K562 (cell line): Measurements from ENCODE around the gene SSBP1. TPM values are rescaled to one million over a fixed set of nuclear protein-coding genes. Genes with fewer than 3 reads are reported as not detected.

Experiments used
- ATAC-seq: fragments of 200-7000 bp; cut with Tn5 transposase; 3 replicates; pipeline ENCODE4 v1.9.1; 2020; ENCODE audit warnings: moderate library complexity
- BruUV-seq: library from RNA; stranded (reverse); fragments of 400-500 nt; replicated peaks from 2 replicates; lab custom pipeline; 2021; lab: Mats Ljungman, UMichigan
- CTCF ChIA-PET: fragments of 300-600 bp; formaldehyde crosslinking; extraction: SDS; loops from one replicate; lab custom pipeline; 2021; ENCODE audit warnings: low intra/inter-chr PET ratio; lab: Yijun Ruan, JAX
- POLR2A ChIA-PET: fragments of 300-600, 350-650 bp; sonication (Branson Sonifier 250); formaldehyde crosslinking; extraction: SDS; loops from one replicate; lab custom pipeline; 2021; ENCODE audit warnings: antibody characterized with exemption, inconsistent platforms; lab: Yijun Ruan, JAX
- DNase-seq, 4 experiments: peaks; one replicate each; pipeline versions ENCODE4 v3.0.0 to v3.0.0-alpha.2; 2011 to 2018; ENCODE audit warnings: low spot score in 3 of 4, mixed read lengths in 3 of 4; ENCODE audit errors: extremely low read depth in 1 of 4
- FAIRE-seq: peaks from 2 replicates; lab custom pipeline; 2011; peaks lifted over from hg19 to GRCh38; lab: Jason Lieb, UNC
- H2AFZ ChIP-seq: 2 replicates; pipeline ENCODE4 v1.6.0; 2011; ENCODE audit warnings: low read depth, low read length, control low read depth, inconsistent platforms
- H3K27ac ChIP-seq: fragments of 200-600 bp; 3 replicates; pipeline ENCODE4 v1.8.0; 2011; ENCODE audit warnings: low read depth, mild to moderate bottlenecking, control low read depth, inconsistent platforms, low read length, moderate library complexity, mixed read lengths; ENCODE audit errors: extremely low read depth
- H3K27me3 ChIP-seq, 2 experiments: fragments of 300-600 bp in 1 of 2; 2 replicates in 1 of 2; 3 replicates in 1 of 2; pipeline versions ENCODE4 v1.6.0 to v1.8.0; 2011; ENCODE audit warnings: inconsistent platforms in 2 of 2, low read length in 2 of 2, mild to moderate bottlenecking in 1 of 2, mixed read lengths in 1 of 2, moderate library complexity in 1 of 2; ENCODE audit not compliant: control insufficient read depth in 2 of 2, insufficient read depth in 2 of 2
- H3K36me3 ChIP-seq: fragments of 300-600 bp; 3 replicates; pipeline ENCODE4 v1.8.0; 2011; ENCODE audit warnings: mild to moderate bottlenecking, low read length, inconsistent platforms; ENCODE audit not compliant: control insufficient read depth, insufficient read depth
- H3K4me1 ChIP-seq, 2 experiments: fragments of 200-600 bp in 1 of 2; replicated peaks in 1 of 2; 2 replicates in 1 of 2; 3 replicates in 1 of 2; pipeline versions ENCODE4 v1.5.1 to v1.8.0; 2011; ENCODE audit warnings: inconsistent platforms in 2 of 2, low read length in 2 of 2, mild to moderate bottlenecking in 1 of 2, mixed read lengths in 1 of 2, moderate library complexity in 1 of 2; ENCODE audit not compliant: control insufficient read depth in 2 of 2, insufficient read depth in 2 of 2
- H3K4me2 ChIP-seq: 2 replicates; pipeline ENCODE4 v1.6.1; 2011; ENCODE audit warnings: low read length, control low read depth, inconsistent platforms, mixed read lengths; ENCODE audit not compliant: insufficient read depth
- H3K4me3 ChIP-seq: fragments of 200-600 bp; sonication (generic), shearing (Covaris generic); 2 replicates; pipeline ENCODE4 v1.5.1; 2016; ENCODE audit warnings: control low read depth, inconsistent platforms
- H3K79me2 ChIP-seq: fragments of 200-600 bp; 3 replicates; pipeline ENCODE4 v1.8.0; 2011; ENCODE audit warnings: low read length, inconsistent platforms; ENCODE audit not compliant: control insufficient read depth, insufficient read depth
- H3K9ac ChIP-seq, 2 experiments: 2 replicates each; pipeline versions ENCODE4 v1.6.0 to v1.6.1; 2011; ENCODE audit warnings: low read depth in 2 of 2, low read length in 2 of 2, control low read depth in 1 of 2, inconsistent platforms in 1 of 2, mild to moderate bottlenecking in 1 of 2, mixed read lengths in 1 of 2; ENCODE audit not compliant: insufficient read depth in 1 of 2
- H3K9me1 ChIP-seq: one replicate; pipeline ENCODE4 v1.6.0; 2011; ENCODE audit warnings: inconsistent platforms, mild to moderate bottlenecking, low read length, moderate library complexity; ENCODE audit not compliant: control insufficient read depth, insufficient read depth
- H3K9me3 ChIP-seq: replicated peaks from 2 replicates; pipeline ENCODE4 v1.5.1; 2011; ENCODE audit warnings: low read depth, low read length, inconsistent platforms; ENCODE audit not compliant: control insufficient read depth, insufficient read depth
- H4K20me1 ChIP-seq: replicated peaks from 2 replicates; pipeline ENCODE4 v1.6.1; 2011; ENCODE audit warnings: low read length, inconsistent platforms, mixed read lengths; ENCODE audit not compliant: control insufficient read depth, insufficient read depth
- BDP1 ChIP-seq: IDR thresholded peaks from 3 replicates; pipeline ENCODE4 v1.6.1; 2011; ENCODE audit not compliant: insufficient read length, insufficient read depth
- BRD9 ChIP-seq: fragments of 450-650 bp; IDR thresholded peaks from 2 replicates; pipeline ENCODE4 v1.6.1; 2018; ENCODE audit warnings: low read depth; ENCODE audit not compliant: partially characterized antibody
- EWSR1 ChIP-seq: fragments of 450-650 bp; IDR thresholded peaks from 2 replicates; pipeline ENCODE4 v1.6.1; 2018; ENCODE audit warnings: borderline replicate concordance, mild to moderate bottlenecking, low read depth, moderate library complexity; ENCODE audit not compliant: partially characterized antibody
- MCM2 ChIP-seq: fragments of 450-650 bp; IDR thresholded peaks from 2 replicates; pipeline ENCODE4 v1.6.1; 2017; ENCODE audit warnings: low read depth, mild to moderate bottlenecking
- MEF2A ChIP-seq: IDR thresholded peaks from 2 replicates; pipeline ENCODE4 v1.6.1; 2011; ENCODE audit warnings: low read depth, mild to moderate bottlenecking, low read length, moderate library complexity; ENCODE audit not compliant: control insufficient read depth
- POLR2G ChIP-seq: fragments of 200-400 bp; formaldehyde crosslinking; IDR thresholded peaks from 2 replicates; pipeline ENCODE4 v1.6.1; 2017; ENCODE audit warnings: low read depth, mild to moderate bottlenecking, antibody characterized with exemption, low read length, moderate library complexity
- POLR3G ChIP-seq: IDR thresholded peaks from 2 replicates; pipeline ENCODE4 v1.6.1; 2011; ENCODE audit not compliant: insufficient read length, insufficient replicate concordance; ENCODE audit errors: extremely low read depth
- RBM15 ChIP-seq: fragments of 200-400 bp; formaldehyde crosslinking; IDR thresholded peaks from 2 replicates; pipeline ENCODE4 v1.6.1; 2018; ENCODE audit warnings: mild to moderate bottlenecking, low read length, moderate library complexity; ENCODE audit not compliant: insufficient read depth
- RHOXF2B ChIP-seq: fragments of 250-450 bp; sonication (Bioruptor Pico); conservative IDR thresholded peaks from 2 replicates; pipeline ENCODE4 v1.5.1; 2021
- TCF7 ChIP-seq: sonication (generic); IDR thresholded peaks from 2 replicates; pipeline ENCODE4 v1.6.1; 2016; ENCODE audit warnings: antibody characterized with exemption, borderline replicate concordance
- ZKSCAN3 ChIP-seq: fragments of 250-450 bp; sonication (Bioruptor Pico); IDR thresholded peaks from 2 replicates; pipeline ENCODE4 v1.4.0; 2020
- ZNF239 ChIP-seq: fragments of 250-450 bp; sonication (Bioruptor Pico); IDR thresholded peaks from 2 replicates; pipeline ENCODE4 v1.4.0; 2020; ENCODE audit warnings: mild to moderate bottlenecking
- WGBS: fragments of 100-300 bp; shearing (Covaris generic); methylation state at CpG from one replicate; pipeline ENCODE4 v1.1.6; 2016; ENCODE audit warnings: low coverage, mixed read lengths; ENCODE audit not compliant: insufficient coverage; ENCODE audit errors: missing lambda C conversion rate; 5-methylcytosine and 5-hydroxymethylcytosine counted together
- in situ Hi-C: fragments of 300-500 bp; cut with MboI; formaldehyde crosslinking; loops from 4 replicates; pipeline ENCODE4 v1.15.0; 2018; ENCODE audit warnings: inconsistent platforms, mixed read lengths
- intact Hi-C: fragments of 100-400 bp; cut with micrococcal nuclease; formaldehyde crosslinking; loops from 2 replicates; pipeline ENCODE4 v1.14.2; 2022
- polyA plus RNA-seq, 8 experiments: library from polyadenylated mRNA; depleted of rRNA in 4 of 8; stranded (reverse) in 5 of 8; unstranded in 3 of 8; fragments of >200 nt; fragmentation: Nextera tagmentation in 2 of 8; fragmentation: Illumina TruSeq in 1 of 8; extraction: Ambion mirVana in 2 of 8; extraction: Trizol in 1 of 8; gene quantifications; 2 replicates each; pipeline versions ENCODE4 v1.2.1 to v1.2.3, GENCODE V29; 2011 to 2014; ENCODE audit warnings: inconsistent platforms in 1 of 8, missing spikeins in 1 of 8
- total RNA-seq, 7 experiments: library from RNA; depleted of rRNA in 6 of 7; stranded (reverse); fragments of >200 nt in 6 of 7; fragmentation: Illumina TruSeq in 2 of 7; extraction: Trizol in 2 of 7; gene quantifications; 2 replicates each; pipeline versions ENCODE4 v1.2.1 to v1.2.3, GENCODE V29; 2011 to 2021; ENCODE audit warnings: low replicate concordance in 1 of 7
- TF ChIP-seq, protein P1 (sequence below): IDR thresholded peaks from 3 replicates; pipeline ENCODE4 v1.6.1; 2011; ENCODE audit warnings: borderline replicate concordance, mild to moderate bottlenecking; ENCODE audit not compliant: insufficient read length, insufficient read depth
- TF ChIP-seq, protein P2 (sequence below): fragments of 250-450 bp; sonication (Bioruptor Pico); IDR thresholded peaks from 2 replicates; pipeline ENCODE4 v1.5.1; 2021; ENCODE audit warnings: mild to moderate bottlenecking

Gene SSBP1
- total and polyA plus RNA-seq, 9 of the 15 experiments (the other 6 are each of a cell fraction or from before 2014, with no cell fraction given), result 404 to 1,996 (median 835) TPM

DNA sequence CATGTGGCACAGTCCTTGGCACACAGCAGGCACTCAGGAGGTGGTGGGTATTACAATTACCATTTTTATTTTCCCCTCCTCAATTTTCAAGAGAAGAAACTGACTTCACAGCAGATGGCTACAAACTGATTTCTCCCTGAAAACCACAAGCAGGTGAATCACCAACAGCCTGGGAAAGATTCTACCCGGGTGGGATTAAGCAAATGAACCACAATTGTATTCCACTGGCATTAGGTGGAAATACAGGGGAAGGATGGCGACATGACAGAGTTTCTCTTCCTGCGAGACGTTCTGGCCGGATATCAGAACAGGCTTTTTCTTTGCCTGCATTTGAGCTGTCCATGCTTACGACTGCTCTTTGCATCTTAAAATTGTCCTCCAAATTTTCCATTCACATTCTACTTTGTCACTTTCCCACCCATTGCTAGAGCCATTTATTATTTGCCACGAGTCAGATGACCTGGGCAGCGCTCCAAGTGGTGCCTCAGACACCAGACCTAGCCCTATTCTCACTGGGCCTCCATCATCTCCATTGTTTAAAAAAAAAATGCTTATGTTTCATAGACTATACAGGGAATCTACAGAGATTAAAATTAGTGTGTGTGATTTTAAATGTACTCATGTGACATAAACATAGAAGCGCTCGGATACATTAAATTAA is 40.8 kb upstream of the SSBP1 start:
- no peaks in the 10 kb centered on the region for H3K9me3 ChIP-seq
- POLR2A ChIA-PET, result interaction anchor here (0.8 kb wide), 1 partner anchor 16 kb away, joined by 3 read pairs; no protein-coding TSS in a partner anchor
- TF ChIP-seq BDP1, result no peak
- TF ChIP-seq RHOXF2B (CRISPR knock-in tag), result no peak
- TF ChIP-seq BRD9, result no peak
- no peak for TF ChIP-seq MEF2A
- no peak for TF ChIP-seq MCM2
- TF ChIP-seq ZKSCAN3 (CRISPR knock-in tag), result no peak
- TF ChIP-seq, protein P1, sequence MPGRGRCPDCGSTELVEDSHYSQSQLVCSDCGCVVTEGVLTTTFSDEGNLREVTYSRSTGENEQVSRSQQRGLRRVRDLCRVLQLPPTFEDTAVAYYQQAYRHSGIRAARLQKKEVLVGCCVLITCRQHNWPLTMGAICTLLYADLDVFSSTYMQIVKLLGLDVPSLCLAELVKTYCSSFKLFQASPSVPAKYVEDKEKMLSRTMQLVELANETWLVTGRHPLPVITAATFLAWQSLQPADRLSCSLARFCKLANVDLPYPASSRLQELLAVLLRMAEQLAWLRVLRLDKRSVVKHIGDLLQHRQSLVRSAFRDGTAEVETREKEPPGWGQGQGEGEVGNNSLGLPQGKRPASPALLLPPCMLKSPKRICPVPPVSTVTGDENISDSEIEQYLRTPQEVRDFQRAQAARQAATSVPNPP, result no peak
- TF ChIP-seq RBM15, result no peak
- TF ChIP-seq, protein P2, sequence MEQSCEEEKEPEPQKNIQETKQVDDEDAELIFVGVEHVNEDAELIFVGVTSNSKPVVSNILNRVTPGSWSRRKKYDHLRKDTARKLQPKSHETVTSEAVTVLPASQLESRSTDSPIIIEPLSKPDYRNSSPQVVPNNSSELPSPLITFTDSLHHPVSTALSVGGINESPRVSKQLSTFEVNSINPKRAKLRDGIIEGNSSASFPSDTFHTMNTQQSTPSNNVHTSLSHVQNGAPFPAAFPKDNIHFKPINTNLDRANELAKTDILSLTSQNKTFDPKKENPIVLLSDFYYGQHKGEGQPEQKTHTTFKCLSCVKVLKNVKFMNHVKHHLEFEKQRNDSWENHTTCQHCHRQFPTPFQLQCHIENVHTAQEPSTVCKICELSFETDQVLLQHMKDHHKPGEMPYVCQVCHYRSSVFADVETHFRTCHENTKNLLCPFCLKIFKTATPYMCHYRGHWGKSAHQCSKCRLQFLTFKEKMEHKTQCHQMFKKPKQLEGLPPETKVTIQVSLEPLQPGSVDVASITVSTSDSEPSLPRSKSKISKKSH (CRISPR knock-in tag), result no peak
- TF ChIP-seq EWSR1, result no peak
- no peak for TF ChIP-seq ZNF239 (CRISPR knock-in tag)
- no peak for TF ChIP-seq POLR2G
- TF ChIP-seq POLR3G, result no peak
- no peak for TF ChIP-seq TCF7
- TF ChIP-seq, all 486 proteins: peak for 0
- CTCF ChIA-PET, result no interaction called here
- Histone ChIP-seq H3K27ac (no peak overlapping the region), H2AFZ (no peak overlapping the region), H4K20me1 (no peaks in the 10 kb centered on the region; the same call in none of the 2 replicates), H3K9ac (no peak overlapping the region), H3K9me1 (no peaks in the 10 kb centered on the region), H3K4me1 (peaks cover 0 to 9% of the 10 kb centered on the region in 2 experiments; a peak in 2 of 5 replicates), H3K4me2 (no peak overlapping the region), H3K4me3 (no peak overlapping the region), H3K36me3 (no peaks in the 10 kb centered on the region), H3K79me2 (no peaks in the 10 kb centered on the region), H3K27me3 (peaks cover 31 to 37% of the 10 kb centered on the region in 2 experiments)
- WGBS, result 1% methylated on average over 10 of the region's 10 CpGs
- no TSS peak for BruUV-seq
- ATAC-seq (no peak), DNase-seq (no peak), FAIRE-seq (no peak)
- in situ Hi-C loops (no loop called here), intact Hi-C loops (no loop called here)
